GM15510 (cell line): Measurements from ENCODE around the gene TEF.

Experiments used
- POLR2A ChIP-seq: IDR thresholded peaks from 3 replicates; pipeline ENCODE4 v1.6.1; 2011; ENCODE audit warnings: borderline replicate concordance; ENCODE audit not compliant: insufficient read length; ENCODE audit errors: extremely low read depth

The TEF gene

GRCh38 chr22:41446057-41446501 lies 64.3 kb downstream of the TEF start:
- TF ChIP-seq POLR2A = no peak

- TF ChIP-seq POLR2A = peak; percentile 99
These were observed 65.1 kb downstream of the TEF start, which contains the start of gene TOB2 for GRCh38 chr22:41446639-41447434. TSS of gene TOB2 (minus strand) at chr22:41446801. CDS start at chr22:41437345, 9,456 bp downstream.

DNA sequence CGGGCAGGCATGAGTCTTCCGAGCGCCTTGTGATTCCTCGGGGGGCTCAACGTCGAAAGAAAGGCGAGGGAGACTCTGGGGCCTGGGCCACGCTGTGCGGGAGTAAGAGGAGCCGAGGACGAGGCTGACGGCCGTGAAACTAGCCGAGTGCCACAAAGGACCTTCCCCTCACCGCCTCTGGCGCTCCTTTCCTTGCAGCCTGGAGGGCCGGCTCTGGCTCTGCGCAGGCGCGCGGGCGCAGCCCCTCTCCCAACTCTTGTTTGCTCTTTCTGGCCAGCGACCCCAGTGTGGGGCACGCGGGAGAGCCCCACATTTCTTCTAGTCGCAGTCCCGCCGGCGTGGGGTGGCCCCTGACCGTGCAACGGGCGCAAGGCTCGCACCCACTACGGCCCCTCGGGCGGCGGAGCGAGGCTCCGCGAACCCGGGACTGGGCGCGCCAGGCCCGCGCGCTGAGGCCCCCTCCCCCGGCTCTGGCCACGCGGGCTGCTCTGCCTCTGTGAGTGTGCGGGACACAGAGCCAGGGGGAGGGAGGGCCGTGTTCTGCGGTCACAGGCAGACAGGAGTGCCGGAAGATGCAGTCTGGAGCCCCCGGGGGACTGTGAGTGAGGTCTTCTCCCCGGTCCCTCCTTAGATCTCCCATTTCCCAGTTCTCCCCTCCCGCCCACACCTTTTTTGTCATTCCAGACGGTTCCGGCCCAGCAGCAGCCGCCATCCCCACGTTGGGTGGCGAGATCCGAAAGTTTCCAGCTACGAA lies 65.9 kb downstream of the TEF start:
- TF ChIP-seq POLR2A = peak; percentile 61

DNA sequence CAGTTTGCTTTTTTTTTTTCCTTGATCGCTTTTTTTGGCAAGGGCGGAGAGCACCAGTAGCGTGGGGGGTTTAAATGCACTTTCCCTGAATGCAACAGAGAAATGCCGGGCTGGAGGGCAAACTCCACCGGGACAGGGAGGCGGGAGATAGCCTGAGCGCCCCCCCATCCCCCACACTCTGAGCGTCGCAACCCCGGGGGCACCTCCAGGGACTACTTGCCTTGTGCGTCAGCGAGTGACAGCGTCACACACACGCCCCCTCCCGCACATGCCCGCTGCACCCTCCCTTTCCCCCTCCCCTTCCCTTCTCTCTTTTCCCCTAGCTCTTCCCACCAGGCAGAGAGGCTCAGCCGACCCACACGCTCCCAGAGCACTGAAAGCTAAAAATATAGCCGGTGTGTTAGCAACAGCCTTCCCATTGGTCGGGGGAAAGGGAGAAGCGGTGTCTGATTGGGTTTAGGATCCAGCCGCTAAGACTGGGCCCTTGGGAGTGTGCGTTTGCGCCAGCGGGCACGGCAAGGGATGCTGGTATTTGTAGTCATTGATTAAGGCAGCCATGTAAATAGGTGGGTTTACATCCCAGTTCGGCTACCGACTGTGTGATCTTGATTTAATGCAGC lies 66.6 kb downstream of the TEF start:
- no peak for TF ChIP-seq POLR2A
